CD14-positive monocyte (primary cell): ENCODE measurements around the gene TRIM9. TPM values are rescaled to one million over a fixed set of nuclear protein-coding genes. Genes with fewer than 3 reads are reported as not detected.
"Not testable (repeated sequence)": the region's sequence is repeated elsewhere in the genome, so short reads cannot be mapped to it uniquely, and the experiment has no call there.

ENCODE experiments used
- DNase-seq, 3 donors: peaks; one replicate each; pipeline ENCODE4 v3.0.0-alpha.2; 2011 to 2022
- H2AFZ ChIP-seq: 2 replicates; pipeline ENCODE4 v1.6.0; 2012; ENCODE audit warnings: mild to moderate bottlenecking, low read depth, low read length, inconsistent platforms; ENCODE audit not compliant: insufficient read depth, poor library complexity, severe bottlenecking
- H3K27ac ChIP-seq, 2 donors: 1 replicate in 1 of 2; 2 replicates in 1 of 2; pipeline ENCODE4 v1.5.1; 2012 to 2013; ENCODE audit warnings: low read length in 2 of 2, control low read depth in 1 of 2, inconsistent platforms in 1 of 2, low read depth in 1 of 2, mild to moderate bottlenecking in 1 of 2
- H3K27me3 ChIP-seq, 2 donors: one replicate each; pipeline versions ENCODE4 v1.6.0 to v1.6.1; 2011 to 2013; ENCODE audit warnings: low read length in 2 of 2; ENCODE audit not compliant: control insufficient read depth in 2 of 2, insufficient read depth in 2 of 2
- H3K36me3 ChIP-seq, 2 donors: replicated peaks in 1 of 2; 1 replicate in 1 of 2; 2 replicates in 1 of 2; pipeline versions ENCODE4 v1.5.1 to v1.6.1; 2012 to 2013; ENCODE audit warnings: low read length in 2 of 2, control low read depth in 1 of 2, inconsistent platforms in 1 of 2, mild to moderate bottlenecking in 1 of 2; ENCODE audit not compliant: insufficient read depth in 2 of 2, control insufficient read depth in 1 of 2
- H3K4me1 ChIP-seq, 2 donors: 1 replicate in 1 of 2; 2 replicates in 1 of 2; pipeline versions ENCODE4 v1.5.1 to v1.6.1; 2012 to 2013; ENCODE audit warnings: low read length in 2 of 2, control low read depth in 1 of 2, inconsistent platforms in 1 of 2, mild to moderate bottlenecking in 1 of 2, moderate library complexity in 1 of 2; ENCODE audit not compliant: insufficient read depth in 2 of 2, control insufficient read depth in 1 of 2
- H3K4me2 ChIP-seq: replicated peaks from 2 replicates; pipeline ENCODE3; 2012; ENCODE audit warnings: low read length, moderate library complexity, mild to moderate bottlenecking; ENCODE audit not compliant: poor library complexity, severe bottlenecking; ENCODE audit errors: extremely low read depth
- H3K4me3 ChIP-seq, 3 experiments: fragments of 200-600 bp in 1 of 3; sonication (generic) in 1 of 3; replicated peaks in 1 of 3; 1 replicate in 2 of 3; 2 replicates in 1 of 3; pipeline ENCODE4 v1.5.1; 2011 to 2013; ENCODE audit warnings: low read length in 3 of 3, mild to moderate bottlenecking in 3 of 3, control low read depth in 2 of 3, low read depth in 2 of 3, inconsistent platforms in 1 of 3, moderate library complexity in 1 of 3
- H3K79me2 ChIP-seq: 2 replicates; pipeline ENCODE4 v1.6.0; 2012; ENCODE audit warnings: mild to moderate bottlenecking, control low read depth, inconsistent platforms, low read length, moderate library complexity; ENCODE audit not compliant: insufficient read depth
- H3K9ac ChIP-seq: 2 replicates; pipeline ENCODE4 v1.6.0; 2017; ENCODE audit warnings: low read length, mild to moderate bottlenecking; ENCODE audit not compliant: insufficient read depth, poor library complexity, severe bottlenecking
- H3K9me3 ChIP-seq, 2 donors: replicated peaks in 1 of 2; 1 replicate in 1 of 2; 2 replicates in 1 of 2; pipeline versions ENCODE4 v1.5.1 to v1.6.1; 2012 to 2013; ENCODE audit warnings: low read length in 2 of 2, control low read depth in 1 of 2; ENCODE audit not compliant: control insufficient read depth in 1 of 2, insufficient read depth in 1 of 2
- H4K20me1 ChIP-seq: 2 replicates; pipeline ENCODE4 v1.6.0; 2012; ENCODE audit warnings: mild to moderate bottlenecking, low read length, control low read depth, moderate library complexity; ENCODE audit not compliant: insufficient read depth
- H3K27ac Mint-ChIP-seq, 7 donors: one replicate each; pipeline ENCODE4 v1.8.0; 2020; ENCODE audit warnings: mild to moderate bottlenecking in 7 of 7, mixed read lengths in 7 of 7, moderate library complexity in 6 of 7, inconsistent platforms in 2 of 7
- H3K27me3 Mint-ChIP-seq, 3 donors: one replicate each; pipeline ENCODE4 v1.8.0; 2021 to 2022; ENCODE audit warnings: low read depth in 3 of 3, mild to moderate bottlenecking in 3 of 3, mixed read lengths in 3 of 3, moderate library complexity in 3 of 3, inconsistent platforms in 1 of 3
- H3K36me3 Mint-ChIP-seq, 2 donors: one replicate each; pipeline ENCODE4 v1.8.0; 2020; ENCODE audit warnings: mixed read lengths in 2 of 2, inconsistent platforms in 1 of 2, mild to moderate bottlenecking in 1 of 2
- H3K4me1 Mint-ChIP-seq: one replicate; pipeline ENCODE4 v1.8.0; 2020; ENCODE audit warnings: mild to moderate bottlenecking, mixed read lengths
- H3K4me3 Mint-ChIP-seq, 2 donors: one replicate each; pipeline ENCODE4 v1.8.0; 2020; ENCODE audit warnings: mild to moderate bottlenecking in 2 of 2, mixed read lengths in 2 of 2, moderate library complexity in 1 of 2
- H3K9me3 Mint-ChIP-seq, 7 donors: one replicate each; pipeline ENCODE4 v1.8.0; 2020 to 2022; ENCODE audit warnings: mixed read lengths in 7 of 7, mild to moderate bottlenecking in 6 of 7, moderate library complexity in 6 of 7, inconsistent platforms in 2 of 7
- CTCF ChIP-seq: fragments of 200-600 bp; IDR thresholded peaks from one replicate; pipeline ENCODE4 v1.8.0; 2022; ENCODE audit warnings: antibody characterized with exemption, mild to moderate bottlenecking
- WGBS: methylation state at CpG from one replicate; pipeline ENCODE4 v1.1.5; 2013; ENCODE audit warnings: missing lambda C conversion rate; ENCODE audit not compliant: insufficient coverage; 5-methylcytosine and 5-hydroxymethylcytosine counted together
- intact Hi-C, 2 donors: fragments of 100-400 bp; cut with micrococcal nuclease; formaldehyde crosslinking; loops; one replicate each; pipeline versions ENCODE4 v1.15.0 to v1.15.1; 2023
- polyA plus RNA-seq, 3 donors: library from polyadenylated mRNA; depleted of rRNA in 1 of 3; unstranded in 2 of 3; stranded (reverse) in 1 of 3; fragments of 300-500 nt in 2 of 3; fragments of >200 nt in 1 of 3; fragmentation: Illumina TruSeq in 2 of 3; gene quantifications; 1 replicate in 2 of 3; 2 replicates in 1 of 3; pipeline ENCODE4 v1.2.3, GENCODE V29; 2012 to 2021

Gene TRIM9
- polyA plus RNA-seq, 3 donors, result 0.01 TPM; not detected in 2

- Mint-ChIP-seq H3K36me3 (no peaks in the 10 kb centered on the region), H3K27ac (peak overlapping the region in 1 of 7 donors; percentile 3), H3K4me3 (no peak overlapping the region), H3K9me3 (peaks cover 0 to 3% (median 0%) of the 10 kb centered on the region in 7 donors), H3K27me3 (peaks cover 0 to 3% (median 0%) of the 10 kb centered on the region in 3 donors), H3K4me1 (peaks cover 2% of the 10 kb centered on the region)
- Histone ChIP-seq H3K9ac (no peak overlapping the region), H2AFZ (peak overlapping the region; percentile 39), H3K4me3 (no peak overlapping the region), H3K27me3 (no peaks in the 10 kb centered on the region), H3K4me2 (no peak overlapping the region), H3K4me1 (no peaks in the 10 kb centered on the region), H3K27ac (no peak overlapping the region), H3K36me3 (no peaks in the 10 kb centered on the region), H3K9me3 (no peaks in the 10 kb centered on the region), H4K20me1 (no peaks in the 10 kb centered on the region), H3K79me2 (no peaks in the 10 kb centered on the region)
- TF ChIP-seq CTCF, result no peak
- no peak for DNase-seq
- intact Hi-C loops, result no loop called here
- 98% methylated on average over 4 of the region's 9 CpGs for WGBS
Observed at GRCh38 chr14:50997712-50998111, 97.2 kb downstream of the TRIM9 start.

GRCh38 chr14:50994158-50994557, 100.7 kb downstream of the TRIM9 start:
- H3K27me3 Mint-ChIP-seq, H3K79me2 ChIP-seq, H3K27ac Mint-ChIP-seq, H3K36me3 Mint-ChIP-seq, H3K4me1 Mint-ChIP-seq, DNase-seq, H3K27ac ChIP-seq, H3K27me3 ChIP-seq, H3K36me3 ChIP-seq, H4K20me1 ChIP-seq, H3K4me3 Mint-ChIP-seq, H3K9me3 Mint-ChIP-seq, intact Hi-C loops, H3K4me1 ChIP-seq, H3K9ac ChIP-seq, H3K4me2 ChIP-seq, H3K4me3 ChIP-seq, H3K9me3 ChIP-seq, H2AFZ ChIP-seq: not testable (repeated sequence)
